ENCODE data around the gene KRT34. TPM values are rescaled to one million over a fixed set of nuclear protein-coding genes. Genes with fewer than 3 reads are reported as not detected.
"Not testable (repeated sequence)": the region's sequence is repeated elsewhere in the genome, so short reads cannot be mapped to it uniquely, and the experiment has no call there.

KRT34 gene
- total RNA-seq, 1 experiment from 2014 or later, result not detected

- DNase-seq, result no peak
- Histone ChIP-seq H3K4me3 (ENCODE audit: insufficient read depth, low read depth, low read length) (no peak overlapping the region), H3K36me3 (replicated peaks; ENCODE audit: control insufficient read depth, insufficient read depth, low read length) (no peaks in the 10 kb centered on the region), H3K27me3 (ENCODE audit: control insufficient read depth, insufficient read depth, low read length) (no peaks in the 10 kb centered on the region)
These were observed 11.7 kb upstream of the KRT34 start for GRCh38 chr17:41393826-41394225.

DNA sequence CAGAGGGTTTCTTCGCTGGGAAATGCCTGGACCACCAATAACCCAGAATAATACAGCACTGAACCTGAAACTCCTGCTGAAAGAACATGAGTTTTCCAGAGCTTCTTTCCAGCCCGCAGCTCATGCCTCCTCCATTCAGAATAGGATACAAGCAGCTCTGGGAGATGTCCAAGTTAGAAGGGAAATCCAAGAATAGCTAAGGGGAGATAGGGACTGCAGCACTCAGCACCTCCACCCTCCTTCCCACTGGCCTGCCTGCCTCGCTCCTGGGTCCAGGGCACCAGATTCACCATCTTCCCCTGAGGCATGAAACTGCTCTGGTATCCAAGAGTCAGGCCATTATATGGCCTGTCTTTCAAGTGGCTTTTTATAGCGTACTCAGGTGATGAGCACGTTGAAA is 11.2 kb upstream of the KRT34 start:
- DNase-seq, result no peak
- Histone ChIP-seq H3K27me3 (ENCODE audit: control insufficient read depth, insufficient read depth, low read length) (no peaks in the 10 kb centered on the region), H3K36me3 (replicated peaks; ENCODE audit: control insufficient read depth, insufficient read depth, low read length) (no peaks in the 10 kb centered on the region), H3K4me3 (ENCODE audit: insufficient read depth, low read depth, low read length) (no peak overlapping the region)

- H3K4me3 ChIP-seq (ENCODE audit: insufficient read depth, low read depth, low read length), result no peak overlapping the region
- DNase-seq, result no peak
- no peaks in the 10 kb centered on the region for H3K36me3 ChIP-seq (replicated peaks; ENCODE audit: control insufficient read depth, insufficient read depth, low read length)
- H3K27me3 ChIP-seq (ENCODE audit: control insufficient read depth, insufficient read depth, low read length), result no peaks in the 10 kb centered on the region
These were observed 10.2 kb upstream of the KRT34 start for GRCh38 chr17:41392278-41392677.

GRCh38 chr17:41391535-41391934 is 9.4 kb upstream of the KRT34 start:
- Histone ChIP-seq H3K4me3 (ENCODE audit: insufficient read depth, low read depth, low read length) (no peak overlapping the region), H3K27me3 (ENCODE audit: control insufficient read depth, insufficient read depth, low read length) (no peaks in the 10 kb centered on the region), H3K36me3 (replicated peaks; ENCODE audit: control insufficient read depth, insufficient read depth, low read length) (no peaks in the 10 kb centered on the region)
- DNase-seq, result no peak

- no peak for DNase-seq
- H3K36me3 ChIP-seq (replicated peaks; ENCODE audit: control insufficient read depth, insufficient read depth, low read length), result no peaks in the 10 kb centered on the region
- no peaks in the 10 kb centered on the region for H3K27me3 ChIP-seq (ENCODE audit: control insufficient read depth, insufficient read depth, low read length)
- no peak overlapping the region for H3K4me3 ChIP-seq (ENCODE audit: insufficient read depth, low read depth, low read length)
These were observed 8.4 kb upstream of the KRT34 start for GRCh38 chr17:41390411-41390938.

DNA sequence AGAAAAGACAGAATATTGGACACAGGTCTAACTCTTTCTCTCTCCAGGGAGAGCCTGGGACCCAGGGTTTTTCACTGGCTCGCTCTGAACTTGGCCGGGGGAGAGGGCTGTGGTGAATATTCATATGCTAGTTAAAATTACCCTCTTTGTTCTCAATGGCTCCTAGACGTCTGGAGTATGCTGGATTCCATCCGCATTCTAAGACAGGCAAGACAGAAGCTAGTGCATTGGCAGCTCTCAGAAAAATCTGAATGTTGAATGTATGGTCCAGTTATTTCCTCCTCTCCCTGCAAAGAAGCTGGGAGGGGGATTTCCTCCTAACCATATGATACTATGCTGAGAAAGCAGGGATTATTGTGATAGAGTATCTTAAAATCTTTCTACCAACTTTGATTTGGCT is 5.6 kb upstream of the KRT34 start:
- H3K4me3 ChIP-seq (ENCODE audit: insufficient read depth, low read depth, low read length), result no peak overlapping the region
- H3K27me3 ChIP-seq (ENCODE audit: control insufficient read depth, insufficient read depth, low read length), result no peaks in the 10 kb centered on the region
- no peak for DNase-seq
- no peaks in the 10 kb centered on the region for H3K36me3 ChIP-seq (replicated peaks; ENCODE audit: control insufficient read depth, insufficient read depth, low read length)

- DNase-seq, result no peak
- no peak overlapping the region for H3K4me3 ChIP-seq (ENCODE audit: insufficient read depth, low read depth, low read length)
- H3K27me3 ChIP-seq (ENCODE audit: control insufficient read depth, insufficient read depth, low read length), result no peaks in the 10 kb centered on the region
- no peaks in the 10 kb centered on the region for H3K36me3 ChIP-seq (replicated peaks; ENCODE audit: control insufficient read depth, insufficient read depth, low read length)
These were observed 4.1 kb upstream of the KRT34 start for GRCh38 chr17:41386227-41386626.

DNA sequence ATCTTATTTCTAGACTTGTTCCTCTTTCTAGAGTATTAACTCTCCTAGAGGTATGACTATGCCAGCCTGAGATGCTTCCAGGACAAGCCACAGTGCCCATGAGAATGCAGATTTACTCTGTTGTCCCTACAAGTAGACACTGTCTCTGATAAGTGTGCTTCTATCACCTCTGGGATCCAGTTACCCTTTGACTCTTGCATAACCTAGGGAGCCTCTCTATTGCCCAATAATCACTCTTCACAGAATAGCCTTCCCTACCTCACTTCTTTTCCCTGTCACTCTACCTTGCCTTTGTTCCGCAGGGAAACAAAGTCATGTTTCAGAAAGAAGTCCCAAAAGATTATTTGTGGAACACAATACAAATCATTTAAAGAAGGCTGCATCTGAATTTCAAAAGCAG is 1.6 kb upstream of the KRT34 start:
- no peaks in the 10 kb centered on the region for H3K36me3 ChIP-seq (replicated peaks; ENCODE audit: control insufficient read depth, insufficient read depth, low read length)
- no peaks in the 10 kb centered on the region for H3K27me3 ChIP-seq (ENCODE audit: control insufficient read depth, insufficient read depth, low read length)
- DNase-seq, result no peak
- H3K4me3 ChIP-seq (ENCODE audit: insufficient read depth, low read depth, low read length), result no peak overlapping the region

DNA sequence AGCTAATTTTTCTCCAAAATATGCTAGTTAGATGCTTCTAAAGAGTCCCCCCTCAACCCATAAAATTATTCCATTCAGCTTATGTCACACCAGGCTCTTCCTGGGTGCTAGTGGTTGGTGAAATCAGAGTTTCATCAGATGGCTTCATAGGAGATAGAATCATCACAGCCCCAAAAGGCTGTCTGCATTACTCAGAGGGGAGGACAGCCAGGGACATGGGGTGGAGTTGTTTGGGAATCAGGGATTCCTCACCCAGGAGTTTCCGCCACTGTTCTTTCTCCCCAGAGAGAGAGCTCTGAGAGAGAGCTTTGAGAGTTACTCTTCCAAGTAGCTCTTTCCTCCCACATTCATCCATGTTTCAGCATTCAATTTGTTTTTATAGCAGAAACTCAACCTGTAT is 288 bp upstream of the KRT34 start:
- Histone ChIP-seq H3K4me3 (ENCODE audit: insufficient read depth, low read depth, low read length) (no peak overlapping the region), H3K36me3 (replicated peaks; ENCODE audit: control insufficient read depth, insufficient read depth, low read length) (no peaks in the 10 kb centered on the region), H3K27me3 (ENCODE audit: control insufficient read depth, insufficient read depth, low read length) (no peaks in the 10 kb centered on the region)
- DNase-seq, result no peak

- not testable (repeated sequence) for DNase-seq; H3K27me3 ChIP-seq (ENCODE audit: control insufficient read depth, insufficient read depth, low read length); H3K36me3 ChIP-seq (replicated peaks; ENCODE audit: control insufficient read depth, insufficient read depth, low read length); H3K4me3 ChIP-seq (ENCODE audit: insufficient read depth, low read depth, low read length)
These were observed 2.0 kb downstream of the KRT34 start for GRCh38 chr17:41380091-41380490.

DNA sequence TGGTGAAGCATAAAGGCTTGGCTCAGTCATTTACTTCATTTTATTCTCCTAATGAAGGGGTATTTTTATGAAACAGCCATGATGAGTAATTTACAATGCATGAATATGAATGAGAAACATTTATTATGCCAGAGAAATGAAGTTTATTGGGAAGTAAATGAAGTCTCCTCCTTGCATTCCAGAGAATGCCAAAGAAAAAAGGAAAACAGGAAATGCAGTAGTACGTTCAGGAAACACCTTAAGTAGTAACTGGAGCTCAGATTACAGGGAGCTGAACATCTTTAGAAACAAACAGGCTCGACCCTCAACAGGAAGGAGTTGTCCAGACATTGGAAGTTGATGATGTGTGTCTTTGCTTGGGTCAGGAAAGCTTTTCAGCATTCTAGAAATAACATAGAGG is 4.6 kb downstream of the KRT34 start:
- H3K4me3 ChIP-seq (ENCODE audit: insufficient read depth, low read depth, low read length), result no peak overlapping the region

DNA sequence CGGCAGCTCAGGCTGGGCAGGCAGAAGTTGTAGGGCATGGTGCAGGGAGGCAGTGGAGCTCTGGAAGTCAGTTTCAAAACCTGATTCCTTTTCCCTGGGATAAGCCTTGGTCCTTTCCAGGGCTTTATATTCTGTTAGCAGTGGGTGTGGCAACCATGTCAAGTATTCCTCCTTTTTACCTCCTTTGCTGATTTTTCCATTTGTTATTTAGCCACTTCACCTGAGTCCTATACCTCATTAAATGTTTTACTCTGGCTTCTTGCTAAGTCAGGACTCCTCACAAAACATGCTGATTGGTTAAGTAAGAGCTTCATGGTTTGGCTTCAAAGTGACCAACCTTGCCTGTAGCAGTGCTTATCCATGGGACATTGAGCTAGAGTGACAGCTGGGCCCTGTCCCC is 12.4 kb downstream of the KRT34 start, which contains the start of gene KRT33B:
Gene KRT33B, minus strand, starts transcription at position 101 of the 400 bp plus-strand sequence. Its CDS starts 63 bp downstream, at position 38.
- Histone ChIP-seq H3K27me3 (ENCODE audit: control insufficient read depth, insufficient read depth, low read length) (no peaks in the 10 kb centered on the region), H3K4me3 (ENCODE audit: insufficient read depth, low read depth, low read length) (no peak within 1 kb of the TSS), H3K36me3 (replicated peaks; ENCODE audit: control insufficient read depth, insufficient read depth, low read length) (no peaks in the 10 kb centered on the region)
- no peak for DNase-seq

More for the DNA sequence above, 4.6 kb downstream of the KRT34 start:
- H3K36me3 ChIP-seq (replicated peaks; ENCODE audit: control insufficient read depth, insufficient read depth, low read length), result no peaks in the 10 kb centered on the region
- no peaks in the 10 kb centered on the region for H3K27me3 ChIP-seq (ENCODE audit: control insufficient read depth, insufficient read depth, low read length)
- DNase-seq, result no peak

DNA sequence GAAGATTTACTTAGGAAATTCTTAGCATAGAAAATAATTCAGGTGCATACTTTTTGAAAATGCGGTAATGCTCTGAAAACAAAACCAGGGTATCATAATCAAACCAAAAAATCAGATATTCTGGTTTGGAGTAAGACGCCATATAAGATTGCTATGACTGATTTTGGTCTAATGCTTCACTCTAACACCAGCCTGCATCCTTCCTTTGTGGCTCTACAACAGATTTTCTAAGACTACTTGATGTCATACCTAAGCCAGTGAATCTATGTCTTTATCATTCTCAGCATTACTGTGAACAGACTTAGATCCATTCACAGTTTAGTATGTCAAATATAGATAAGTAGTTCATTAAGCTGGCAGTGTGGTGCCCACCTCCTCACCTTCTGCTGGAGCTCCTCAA is 13.1 kb downstream of the KRT34 start:
- Histone ChIP-seq H3K36me3 (replicated peaks; ENCODE audit: control insufficient read depth, insufficient read depth, low read length) (no peaks in the 10 kb centered on the region), H3K27me3 (ENCODE audit: control insufficient read depth, insufficient read depth, low read length) (no peaks in the 10 kb centered on the region), H3K4me3 (ENCODE audit: insufficient read depth, low read depth, low read length) (no peak overlapping the region)
- no peak for DNase-seq

GRCh38 chr17:41367426-41368075 is 14.6 kb downstream of the KRT34 start:
- no peaks in the 10 kb centered on the region for H3K27me3 ChIP-seq (ENCODE audit: control insufficient read depth, insufficient read depth, low read length)
- H3K36me3 ChIP-seq (replicated peaks; ENCODE audit: control insufficient read depth, insufficient read depth, low read length), result no peaks in the 10 kb centered on the region
- no peak overlapping the region for H3K4me3 ChIP-seq (ENCODE audit: insufficient read depth, low read depth, low read length)
- DNase-seq, result no peak

DNA sequence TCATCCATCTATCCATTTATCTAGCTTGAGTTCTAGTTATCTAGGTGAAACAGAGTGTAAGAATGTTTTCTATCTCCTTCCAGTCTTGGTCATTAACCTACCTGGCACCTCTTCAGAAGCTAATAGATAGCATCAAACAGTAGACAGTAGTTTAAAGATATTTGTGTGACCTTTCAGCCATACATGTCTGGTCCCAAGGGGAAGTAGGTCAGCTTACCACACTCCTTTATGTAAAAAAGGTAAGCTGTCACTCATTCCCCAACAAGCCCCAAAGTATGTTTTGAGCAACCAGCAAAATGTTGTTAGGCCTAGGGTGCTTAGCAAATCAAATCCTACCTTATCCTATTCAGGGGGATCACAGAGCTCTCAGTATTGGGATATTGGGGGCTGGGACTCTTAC is 16.0 kb downstream of the KRT34 start:
- Histone ChIP-seq H3K36me3 (replicated peaks; ENCODE audit: control insufficient read depth, insufficient read depth, low read length) (no peaks in the 10 kb centered on the region), H3K27me3 (ENCODE audit: control insufficient read depth, insufficient read depth, low read length) (no peaks in the 10 kb centered on the region), H3K4me3 (ENCODE audit: insufficient read depth, low read depth, low read length) (no peak overlapping the region)
- no peak for DNase-seq

- Histone ChIP-seq H3K36me3 (replicated peaks; ENCODE audit: control insufficient read depth, insufficient read depth, low read length) (no peaks in the 10 kb centered on the region), H3K4me3 (ENCODE audit: insufficient read depth, low read depth, low read length) (no peak overlapping the region), H3K27me3 (ENCODE audit: control insufficient read depth, insufficient read depth, low read length) (no peaks in the 10 kb centered on the region)
- no peak for DNase-seq
These were observed 18.2 kb downstream of the KRT34 start for GRCh38 chr17:41363881-41364280.

Measured in H7 (cell line).